Mucosa of descending colon (tissue), 3 donors: ENCODE data around the gene FUBP3. TPM values are rescaled to one million over a fixed set of nuclear protein-coding genes. Genes with fewer than 3 reads are reported as not detected.
"Not testable (repeated sequence)": the region's sequence is repeated elsewhere in the genome, so short reads cannot be mapped to it uniquely, and the experiment has no call there.

Experiments used
- ATAC-seq: fragments of 200-7000 bp; cut with Tn5 transposase; one replicate; pipeline ENCODE4 v1.9.1; 2020; ENCODE audit warnings: mild to moderate bottlenecking, moderate library complexity
- DNase-seq, 3 donors: peaks; one replicate each; pipeline ENCODE4 v3.0.0-alpha.2; 2020
- H3K36me3 ChIP-seq: fragments of 200-600 bp; one replicate; pipeline ENCODE4 v1.8.0; 2021; ENCODE audit warnings: low read depth, mild to moderate bottlenecking
- H3K4me1 ChIP-seq: fragments of 200-600 bp; one replicate; pipeline ENCODE4 v1.8.0; 2021; ENCODE audit warnings: low read depth, mild to moderate bottlenecking
- H3K4me3 ChIP-seq: fragments of 200-600 bp; one replicate; pipeline ENCODE4 v1.8.0; 2021; ENCODE audit warnings: mild to moderate bottlenecking
- H3K9me3 ChIP-seq: fragments of 200-600 bp; one replicate; pipeline ENCODE4 v1.8.0; 2021; ENCODE audit warnings: mild to moderate bottlenecking
- intact Hi-C, 2 donors: fragments of 100-400 bp; cut with DNase I in 1 of 2; cut with micrococcal nuclease in 1 of 2; formaldehyde crosslinking; loops; one replicate each; pipeline versions ENCODE4 v1.11.0 to v1.11.1; 2022; cut with DNase I, micrococcal nuclease
- total RNA-seq, 3 donors: library from RNA; stranded (reverse); fragmentation: NEBNext Ultra II Directional in 2 of 3; extraction: Animal tissue kit (Norgen Biotek cat#: 25700) in 2 of 3; gene quantifications; one replicate each; pipeline versions ENCODE4 v1.2.1 to v1.2.4, GENCODE V29; 2021 to 2023
- TF ChIP-seq, protein P1 (sequence below): fragments of 200-600 bp; IDR thresholded peaks from one replicate; pipeline ENCODE4 v1.8.0; 2022; ENCODE audit warnings: antibody characterized with exemption, mild to moderate bottlenecking
- donor health status: DM: no; HTN: no; CAD: no; lungs with moderate emphysema.
- donor health status: DM: no; HTN: no; CAD: no.
- donor health status: DM: no; HTN: yes; CAD: no.

FUBP3 gene
- total RNA-seq, 3 donors from 2014 or later = 36.5 to 56.5 (median 43.3) TPM

DNA sequence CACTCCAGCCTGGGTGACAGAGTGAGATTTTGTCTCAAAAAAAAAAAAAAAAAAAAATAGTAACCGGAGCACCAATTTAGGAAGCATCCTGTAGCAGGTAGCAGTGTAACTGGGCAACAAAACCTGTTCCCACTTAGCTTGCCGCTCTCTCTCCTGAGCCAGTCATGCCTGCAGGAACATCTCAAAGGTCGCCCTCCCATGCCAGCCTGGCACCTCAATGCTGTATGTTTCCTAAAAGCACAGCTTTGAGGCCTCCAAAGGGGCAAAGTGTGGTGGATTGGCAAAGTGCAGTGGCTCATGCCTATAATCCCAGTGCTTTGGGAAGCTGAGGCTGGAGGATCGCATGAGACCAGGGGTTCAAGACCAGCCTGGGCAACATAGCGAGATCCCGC is 22.3 kb upstream of the FUBP3 start:
- no peak for DNase-seq
- no peak for ATAC-seq
- no peaks in the 10 kb centered on the region for H3K4me1 ChIP-seq
- TF ChIP-seq, protein P1, sequence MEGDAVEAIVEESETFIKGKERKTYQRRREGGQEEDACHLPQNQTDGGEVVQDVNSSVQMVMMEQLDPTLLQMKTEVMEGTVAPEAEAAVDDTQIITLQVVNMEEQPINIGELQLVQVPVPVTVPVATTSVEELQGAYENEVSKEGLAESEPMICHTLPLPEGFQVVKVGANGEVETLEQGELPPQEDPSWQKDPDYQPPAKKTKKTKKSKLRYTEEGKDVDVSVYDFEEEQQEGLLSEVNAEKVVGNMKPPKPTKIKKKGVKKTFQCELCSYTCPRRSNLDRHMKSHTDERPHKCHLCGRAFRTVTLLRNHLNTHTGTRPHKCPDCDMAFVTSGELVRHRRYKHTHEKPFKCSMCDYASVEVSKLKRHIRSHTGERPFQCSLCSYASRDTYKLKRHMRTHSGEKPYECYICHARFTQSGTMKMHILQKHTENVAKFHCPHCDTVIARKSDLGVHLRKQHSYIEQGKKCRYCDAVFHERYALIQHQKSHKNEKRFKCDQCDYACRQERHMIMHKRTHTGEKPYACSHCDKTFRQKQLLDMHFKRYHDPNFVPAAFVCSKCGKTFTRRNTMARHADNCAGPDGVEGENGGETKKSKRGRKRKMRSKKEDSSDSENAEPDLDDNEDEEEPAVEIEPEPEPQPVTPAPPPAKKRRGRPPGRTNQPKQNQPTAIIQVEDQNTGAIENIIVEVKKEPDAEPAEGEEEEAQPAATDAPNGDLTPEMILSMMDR = no peak
- intact Hi-C loops = no loop called here
- H3K36me3 ChIP-seq = no peaks in the 10 kb centered on the region
- no peaks in the 10 kb centered on the region for H3K9me3 ChIP-seq
- H3K4me3 ChIP-seq = no peak overlapping the region

GRCh38 chr9:130561056-130561455 is 18.3 kb upstream of the FUBP3 start:
- Histone ChIP-seq H3K9me3 (no peaks in the 10 kb centered on the region), H3K4me1 (no peaks in the 10 kb centered on the region), H3K36me3 (no peaks in the 10 kb centered on the region), H3K4me3 (no peak overlapping the region)
- no peak for ATAC-seq
- intact Hi-C loops = no loop called here
- DNase-seq = no peak
- TF ChIP-seq, protein P1 = no peak

DNA sequence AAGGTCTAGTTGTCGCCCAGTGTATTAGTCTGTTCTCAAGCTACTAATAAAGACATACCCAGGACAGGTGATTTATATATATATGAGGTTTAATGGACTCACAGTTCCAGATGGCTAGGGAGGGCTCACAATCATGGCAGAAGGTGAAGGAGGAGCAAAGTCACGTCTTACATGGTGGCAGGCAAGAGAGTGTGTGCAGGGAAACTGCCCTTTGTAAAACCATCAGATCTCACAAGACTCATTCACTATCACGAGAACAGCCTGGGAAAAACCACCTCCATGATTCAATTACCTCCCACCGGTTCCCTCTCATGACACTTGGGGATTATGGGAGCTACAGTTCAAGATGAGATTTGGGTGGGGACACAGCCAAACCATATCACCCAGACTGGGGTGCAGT is 16.9 kb upstream of the FUBP3 start:
- H3K4me1 ChIP-seq, H3K4me3 ChIP-seq, H3K36me3 ChIP-seq, DNase-seq, intact Hi-C loops, H3K9me3 ChIP-seq, ATAC-seq: not testable (repeated sequence)

- no peak for ATAC-seq
Measured at GRCh38 chr9:130563797-130564196, 15.6 kb upstream of the FUBP3 start.

DNA sequence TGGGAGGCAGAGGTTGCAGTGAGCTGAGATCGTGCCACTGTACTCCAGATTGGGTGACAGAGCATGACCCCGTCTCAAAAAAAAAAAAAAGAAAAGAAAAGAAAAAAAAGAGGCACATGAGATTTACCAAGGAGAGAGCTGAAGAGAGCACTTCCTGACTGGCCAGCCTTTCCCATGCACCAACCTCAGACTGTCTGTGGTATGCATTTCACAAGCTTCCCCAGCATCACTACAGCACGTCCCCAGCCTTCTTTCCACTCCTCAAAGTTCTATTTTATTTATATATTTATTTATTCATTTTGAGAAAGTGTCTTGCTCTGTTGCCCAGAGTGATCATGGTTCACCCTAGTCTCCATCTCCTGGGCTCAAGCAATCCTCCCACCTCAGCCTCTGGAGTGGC is 13.6 kb upstream of the FUBP3 start:
- no peak overlapping the region for H3K4me3 ChIP-seq
- DNase-seq = no peak
- no peaks in the 10 kb centered on the region for H3K9me3 ChIP-seq
- no peaks in the 10 kb centered on the region for H3K4me1 ChIP-seq
- TF ChIP-seq, protein P1 = no peak
- no peak for ATAC-seq
- H3K36me3 ChIP-seq = no peaks in the 10 kb centered on the region
- intact Hi-C loops = no loop called here

More at GRCh38 chr9:130563797-130564196, 15.6 kb upstream of the FUBP3 start:
- no peak for DNase-seq
- no peak overlapping the region for H3K4me3 ChIP-seq
- H3K9me3 ChIP-seq = no peaks in the 10 kb centered on the region
- H3K36me3 ChIP-seq = no peaks in the 10 kb centered on the region
- no peaks in the 10 kb centered on the region for H3K4me1 ChIP-seq
- TF ChIP-seq, protein P1 = no peak
- intact Hi-C loops = no loop called here

DNA sequence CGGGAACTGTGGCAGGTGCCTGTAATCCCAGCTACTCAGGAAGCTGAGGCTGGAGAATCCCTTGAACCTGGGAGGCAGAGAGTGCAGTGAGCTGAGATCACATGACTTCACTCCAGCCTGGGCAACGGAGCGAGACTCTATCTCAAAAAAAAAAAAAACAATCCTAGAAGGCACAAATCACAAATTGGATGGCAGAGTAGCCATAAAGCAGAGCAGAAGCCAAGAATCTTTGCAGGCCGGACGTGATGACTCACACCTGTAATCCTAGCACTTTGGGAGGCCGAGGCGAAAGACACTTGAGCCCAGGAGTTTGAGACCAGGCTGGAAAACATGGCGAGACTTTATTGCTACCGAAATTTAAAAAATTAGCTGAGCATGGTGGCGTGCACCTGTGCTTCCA is 9.2 kb upstream of the FUBP3 start:
- DNase-seq = no peak
- no peak overlapping the region for H3K4me3 ChIP-seq
- no peak for ATAC-seq

More for the DNA sequence above, 9.2 kb upstream of the FUBP3 start:
- Histone ChIP-seq H3K4me1 (no peaks in the 10 kb centered on the region), H3K9me3 (no peaks in the 10 kb centered on the region), H3K36me3 (no peaks in the 10 kb centered on the region)
- intact Hi-C loops = no loop called here
- TF ChIP-seq, protein P1 = no peak
